Loucy (cell line): Measurements from ENCODE around the gene UNKL.

Experiments
- H2AFZ ChIP-seq: fragments of 200-600 bp; sonication (generic); 2 replicates; pipeline ENCODE4 v1.6.0; 2016; ENCODE audit warnings: antibody characterized with exemption, mild to moderate bottlenecking, low read length, moderate library complexity
- H3F3A ChIP-seq: fragments of 200-600 bp; 2 replicates; pipeline ENCODE4 v1.6.0; 2016; ENCODE audit warnings: antibody characterized with exemption, low read depth, mild to moderate bottlenecking
- H3K27me3 ChIP-seq: fragments of 200-600 bp; sonication (generic); 2 replicates; pipeline ENCODE4 v1.6.1; 2014; ENCODE audit warnings: low read length, mild to moderate bottlenecking; ENCODE audit not compliant: insufficient read depth, poor library complexity, severe bottlenecking
- H3K36me3 ChIP-seq: fragments of 200-600 bp; sonication (generic); 2 replicates; pipeline ENCODE4 v1.6.1; 2016; ENCODE audit warnings: low read length; ENCODE audit not compliant: insufficient read depth
- H3K4me1 ChIP-seq: fragments of 200-600 bp; sonication (generic); 2 replicates; pipeline ENCODE4 v1.5.1; 2014; ENCODE audit warnings: low read length, mild to moderate bottlenecking; ENCODE audit not compliant: insufficient read depth, poor library complexity, severe bottlenecking
- H3K4me2 ChIP-seq: fragments of 200-600 bp; sonication (generic); 2 replicates; pipeline ENCODE4 v1.6.0; 2014; ENCODE audit warnings: antibody characterized with exemption, low read length, low read depth, mild to moderate bottlenecking; ENCODE audit not compliant: poor library complexity, severe bottlenecking
- H3K4me3 ChIP-seq: fragments of 200-600 bp; sonication (generic); 2 replicates; pipeline ENCODE4 v1.5.1; 2014; ENCODE audit warnings: low read length, mild to moderate bottlenecking, mixed read lengths; ENCODE audit not compliant: poor library complexity, severe bottlenecking
- H3K79me2 ChIP-seq: fragments of 200-600 bp; sonication (generic); 2 replicates; pipeline ENCODE4 v1.6.1; 2014; ENCODE audit warnings: low read length; ENCODE audit not compliant: insufficient read depth
- H3K9ac ChIP-seq: fragments of 200-600 bp; sonication (generic); 2 replicates; pipeline ENCODE4 v1.6.0; 2014; ENCODE audit warnings: mild to moderate bottlenecking, low read depth, low read length, moderate library complexity; ENCODE audit not compliant: poor library complexity, severe bottlenecking
- H3K9me2 ChIP-seq: fragments of 200-600 bp; sonication (generic); replicated peaks from 2 replicates; pipeline ENCODE4 v1.6.1; 2016; ENCODE audit warnings: low read depth, low read length, mixed read lengths
- H3K9me3 ChIP-seq: fragments of 200-600 bp; sonication (generic); 2 replicates; pipeline ENCODE4 v1.6.1; 2014; ENCODE audit warnings: mild to moderate bottlenecking, antibody characterized with exemption, low read length, low read depth; ENCODE audit not compliant: insufficient read depth
- H4K20me1 ChIP-seq: fragments of 200-600 bp; sonication (generic); 2 replicates; pipeline ENCODE4 v1.6.0; 2014; ENCODE audit warnings: antibody characterized with exemption, low read length, mild to moderate bottlenecking; ENCODE audit not compliant: insufficient read depth, poor library complexity, severe bottlenecking
- EZH2phosphoT487 ChIP-seq: fragments of 200-600 bp; IDR thresholded peaks from 2 replicates; pipeline ENCODE4 v1.6.1; 2018; ENCODE audit warnings: antibody characterized with exemption, mild to moderate bottlenecking, moderate library complexity, borderline replicate concordance
- TF ChIP-seq, protein P1 (sequence below): fragments of 200-600 bp; sonication (generic); conservative IDR thresholded peaks from 2 replicates; pipeline ENCODE4 v1.5.1; 2014; ENCODE audit warnings: mild to moderate bottlenecking, antibody characterized with exemption, low read length

Gene UNKL

DNA sequence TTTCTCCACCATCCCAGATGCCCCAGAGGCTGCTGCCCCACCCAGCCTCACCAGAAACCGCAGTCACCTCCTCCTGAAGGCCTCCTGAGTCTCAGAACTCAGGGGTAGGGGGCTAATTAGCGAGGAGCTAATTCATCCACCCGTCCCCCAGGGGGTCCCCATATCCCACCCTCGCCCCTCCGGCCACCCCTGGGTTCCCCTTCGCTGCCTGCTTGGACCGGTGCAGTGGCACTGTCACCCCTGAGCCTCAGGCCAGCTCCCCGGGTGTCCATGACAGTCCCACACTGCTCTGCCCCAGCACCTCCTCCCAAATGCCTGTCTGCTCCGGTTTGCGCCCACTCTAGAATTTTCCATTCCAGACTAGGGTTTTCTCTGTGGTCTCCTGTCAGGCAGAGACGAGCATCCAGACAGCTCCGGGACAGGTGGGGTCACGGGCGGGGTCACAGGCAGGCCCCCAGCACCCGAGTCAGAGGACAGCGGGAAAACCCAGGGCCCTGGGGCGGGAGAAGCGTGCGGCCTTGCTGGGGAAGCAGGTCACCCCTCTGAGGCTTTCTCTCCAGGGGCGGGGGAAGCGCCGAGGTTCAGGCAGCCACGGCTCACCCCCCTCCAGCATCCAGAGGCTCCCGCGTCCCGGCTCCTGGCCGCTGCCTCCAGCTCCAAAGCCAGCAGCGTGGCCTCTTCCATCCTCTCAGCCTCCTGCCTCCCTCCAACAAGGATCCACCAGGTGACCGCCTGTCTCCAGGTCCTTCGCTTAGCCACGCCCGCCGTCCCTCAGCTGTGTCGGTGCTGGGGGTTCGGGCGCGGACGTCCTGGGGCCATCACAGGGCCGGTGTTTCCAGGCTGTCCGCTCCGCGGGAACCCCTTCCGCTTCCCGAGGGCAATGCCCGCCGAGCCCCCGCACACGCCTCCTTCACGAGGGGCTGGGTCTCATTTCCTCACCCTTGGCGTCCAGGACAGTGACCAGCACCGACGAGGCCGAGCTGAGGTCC lies 13.3 kb upstream of the UNKL start:
- no peaks in the 10 kb centered on the region for H3K4me1 ChIP-seq
- no peak overlapping the region for H2AFZ ChIP-seq
- no peaks in the 10 kb centered on the region for H4K20me1 ChIP-seq
- H3K79me2 ChIP-seq = no peaks in the 10 kb centered on the region
- no peak overlapping the region for H3K4me2 ChIP-seq
- no peaks in the 10 kb centered on the region for H3F3A ChIP-seq
- H3K9me3 ChIP-seq = no peaks in the 10 kb centered on the region
- no peaks in the 10 kb centered on the region for H3K9me2 ChIP-seq
- H3K4me3 ChIP-seq = no peak overlapping the region
- H3K27me3 ChIP-seq = no peaks in the 10 kb centered on the region
- no peak overlapping the region for H3K9ac ChIP-seq
- no peak for TF ChIP-seq EZH2phosphoT487
- TF ChIP-seq, protein P1, sequence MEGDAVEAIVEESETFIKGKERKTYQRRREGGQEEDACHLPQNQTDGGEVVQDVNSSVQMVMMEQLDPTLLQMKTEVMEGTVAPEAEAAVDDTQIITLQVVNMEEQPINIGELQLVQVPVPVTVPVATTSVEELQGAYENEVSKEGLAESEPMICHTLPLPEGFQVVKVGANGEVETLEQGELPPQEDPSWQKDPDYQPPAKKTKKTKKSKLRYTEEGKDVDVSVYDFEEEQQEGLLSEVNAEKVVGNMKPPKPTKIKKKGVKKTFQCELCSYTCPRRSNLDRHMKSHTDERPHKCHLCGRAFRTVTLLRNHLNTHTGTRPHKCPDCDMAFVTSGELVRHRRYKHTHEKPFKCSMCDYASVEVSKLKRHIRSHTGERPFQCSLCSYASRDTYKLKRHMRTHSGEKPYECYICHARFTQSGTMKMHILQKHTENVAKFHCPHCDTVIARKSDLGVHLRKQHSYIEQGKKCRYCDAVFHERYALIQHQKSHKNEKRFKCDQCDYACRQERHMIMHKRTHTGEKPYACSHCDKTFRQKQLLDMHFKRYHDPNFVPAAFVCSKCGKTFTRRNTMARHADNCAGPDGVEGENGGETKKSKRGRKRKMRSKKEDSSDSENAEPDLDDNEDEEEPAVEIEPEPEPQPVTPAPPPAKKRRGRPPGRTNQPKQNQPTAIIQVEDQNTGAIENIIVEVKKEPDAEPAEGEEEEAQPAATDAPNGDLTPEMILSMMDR = no peak
- H3K36me3 ChIP-seq = no peaks in the 10 kb centered on the region

DNA sequence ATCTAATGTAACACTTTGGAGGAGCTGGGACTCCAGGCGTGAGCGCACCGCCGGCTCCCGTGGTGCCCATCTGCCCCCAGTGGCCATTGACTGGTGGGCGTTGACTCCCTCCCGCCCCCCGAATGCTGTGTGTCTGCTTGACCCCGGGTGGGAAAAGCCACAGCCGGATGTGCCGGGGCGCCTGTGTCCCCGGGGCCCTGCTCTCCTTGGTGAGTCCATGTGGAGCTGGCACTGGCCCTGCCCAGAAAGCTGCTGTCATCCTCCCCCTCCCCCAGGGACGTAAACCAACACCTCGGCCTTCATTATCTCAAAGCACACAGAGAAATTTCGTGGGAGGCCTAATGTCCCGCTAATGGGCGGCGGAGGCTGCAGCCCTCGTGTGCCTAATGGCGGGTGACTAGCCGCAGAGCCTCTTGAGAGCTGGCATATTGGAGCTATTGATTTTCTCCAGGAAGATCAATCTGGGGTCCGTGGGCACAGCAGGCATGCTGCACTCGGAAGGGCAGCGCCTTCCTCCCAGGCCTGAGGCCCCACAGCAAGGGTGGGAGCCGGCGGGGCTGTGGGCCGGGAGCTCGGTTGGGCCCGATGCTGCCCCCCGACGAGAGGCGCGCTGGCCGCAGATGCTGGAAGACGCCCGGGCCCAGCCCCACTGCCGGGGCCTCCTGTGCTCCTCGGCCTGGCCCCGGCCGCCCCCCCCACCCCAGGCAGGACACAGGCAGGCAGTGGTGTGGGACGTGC lies 12.4 kb upstream of the UNKL start:
- Histone ChIP-seq H3K27me3 (no peaks in the 10 kb centered on the region), H3K9ac (no peak overlapping the region), H3K79me2 (no peaks in the 10 kb centered on the region), H3K9me2 (no peaks in the 10 kb centered on the region), H3K9me3 (no peaks in the 10 kb centered on the region), H2AFZ (no peak overlapping the region), H3K4me2 (no peak overlapping the region), H4K20me1 (no peaks in the 10 kb centered on the region), H3F3A (no peaks in the 10 kb centered on the region), H3K36me3 (no peaks in the 10 kb centered on the region), H3K4me1 (no peaks in the 10 kb centered on the region), H3K4me3 (no peak overlapping the region)
- TF ChIP-seq EZH2phosphoT487 = no peak
- TF ChIP-seq, protein P1 = no peak

DNA sequence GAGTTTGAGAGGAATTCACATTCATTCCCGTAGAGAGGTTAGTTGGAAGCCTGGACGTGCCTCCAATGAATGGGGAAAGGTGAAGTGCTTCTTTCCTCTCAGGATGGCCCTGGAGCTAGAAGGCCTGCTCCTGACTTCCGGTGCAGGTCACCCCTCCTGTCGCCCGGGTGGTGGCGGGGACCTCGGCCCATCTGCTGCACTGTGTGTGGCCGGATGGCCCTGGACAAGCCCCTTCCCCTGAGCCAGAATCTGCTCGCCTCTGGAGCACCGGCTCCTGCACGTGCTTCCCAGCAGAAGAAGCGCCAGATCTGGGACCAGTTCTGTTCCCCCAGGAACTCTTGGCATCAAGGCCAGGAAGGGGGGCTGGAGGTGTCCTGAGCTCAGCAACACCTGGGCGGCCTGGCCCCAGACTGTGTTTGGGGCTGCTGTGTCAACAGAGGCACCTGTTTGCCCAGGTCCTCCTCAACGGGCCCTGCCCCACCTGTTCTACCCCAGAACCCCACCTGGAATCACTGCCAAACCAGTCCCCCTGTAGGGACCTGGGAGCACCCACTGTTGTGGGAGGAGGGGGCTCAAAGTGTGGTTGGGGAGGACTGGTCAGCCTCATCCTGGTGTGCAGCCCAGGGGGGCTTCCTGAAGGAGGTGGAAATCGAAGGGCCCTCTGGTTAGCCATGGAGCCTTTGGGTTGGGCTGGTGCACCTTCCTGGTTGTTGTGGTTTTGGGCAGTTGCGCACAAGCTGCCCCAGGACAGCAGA lies 11.3 kb upstream of the UNKL start:
- Histone ChIP-seq H3K9me2 (no peaks in the 10 kb centered on the region), H3K9ac (no peak overlapping the region), H3K4me2 (no peak overlapping the region), H3K4me3 (no peak overlapping the region), H3K27me3 (no peaks in the 10 kb centered on the region), H3F3A (no peaks in the 10 kb centered on the region), H3K4me1 (no peaks in the 10 kb centered on the region), H3K36me3 (no peaks in the 10 kb centered on the region), H3K79me2 (no peaks in the 10 kb centered on the region), H2AFZ (no peak overlapping the region), H4K20me1 (no peaks in the 10 kb centered on the region), H3K9me3 (no peaks in the 10 kb centered on the region)
- TF ChIP-seq, protein P1 = no peak
- no peak for TF ChIP-seq EZH2phosphoT487
